SK-N-SH (cell line): ENCODE data around the gene EIF6. TPM values are rescaled to one million over a fixed set of nuclear protein-coding genes. Genes with fewer than 3 reads are reported as not detected.
A peak's percentile ranks its signal among the peaks of the same experiment; 100 is the strongest.

ENCODE experiments used
- CTCF ChIA-PET: fragments of 300-600, 350-600 bp; formaldehyde crosslinking; extraction: SDS; loops from one replicate; lab custom pipeline; 2021; lab: Yijun Ruan, JAX
- POLR2A ChIA-PET: fragments of 350-600 bp; sonication (Branson Sonifier 250); formaldehyde crosslinking; extraction: SDS; loops from one replicate; lab custom pipeline; 2020; ENCODE audit warnings: antibody characterized with exemption, inconsistent platforms; lab: Yijun Ruan, JAX
- DNase-seq: peaks from one replicate; pipeline ENCODE4 v3.0.0; 2012
- H2AFZ ChIP-seq: fragments of 200-600 bp; sonication (generic); 2 replicates; pipeline ENCODE4 v1.8.1; 2016; ENCODE audit warnings: antibody characterized with exemption, mild to moderate bottlenecking, low read depth
- H3F3A ChIP-seq: fragments of 200-600 bp; sonication (generic); replicated peaks from 2 replicates; pipeline ENCODE3; 2016; ENCODE audit warnings: antibody characterized with exemption, mild to moderate bottlenecking; ENCODE audit not compliant: insufficient read depth
- H3K27ac ChIP-seq, 2 experiments: fragments of 200-500 bp in 1 of 2; fragments of 200-600 bp in 1 of 2; sonication (Bioruptor generic) in 1 of 2; sonication (generic), shearing (Covaris generic) in 1 of 2; 2 replicates each; pipeline versions ENCODE4 v1.5.1 to v1.6.1; 2014 to 2016; ENCODE audit warnings: low read depth in 2 of 2, inconsistent platforms in 1 of 2, low read length in 1 of 2, mild to moderate bottlenecking in 1 of 2, mixed read lengths in 1 of 2
- H3K27me3 ChIP-seq: fragments of 200-600 bp; sonication (generic), shearing (Covaris generic); 2 replicates; pipeline ENCODE4 v1.6.1; 2016; ENCODE audit warnings: mixed run types; ENCODE audit not compliant: insufficient read depth
- H3K36me3 ChIP-seq, 2 experiments: fragments of 200-500 bp in 1 of 2; fragments of 200-600 bp in 1 of 2; sonication (Bioruptor generic) in 1 of 2; sonication (generic) in 1 of 2; replicated peaks in 1 of 2; 2 replicates each; pipeline versions ENCODE3 to v1.5.1; 2014 to 2016; ENCODE audit warnings: low read length in 1 of 2, mild to moderate bottlenecking in 1 of 2; ENCODE audit not compliant: insufficient read depth in 2 of 2, control insufficient read depth in 1 of 2
- H3K4me1 ChIP-seq, 2 experiments: fragments of 200-500 bp in 1 of 2; fragments of 200-600 bp in 1 of 2; sonication (Bioruptor generic) in 1 of 2; sonication (generic), shearing (Covaris generic) in 1 of 2; 2 replicates each; pipeline versions ENCODE4 v1.5.1 to v1.6.1; 2014 to 2016; ENCODE audit warnings: low read depth in 1 of 2, low read length in 1 of 2, mixed run types in 1 of 2; ENCODE audit not compliant: insufficient read depth in 2 of 2, control insufficient read depth in 1 of 2
- H3K4me2 ChIP-seq: fragments of 200-600 bp; sonication (generic), shearing (Covaris generic); 2 replicates; pipeline ENCODE4 v1.6.1; 2017; ENCODE audit warnings: mixed run types
- H3K4me3 ChIP-seq, 2 experiments: fragments of 200-500 bp in 1 of 2; fragments of 200-600 bp in 1 of 2; sonication (Bioruptor generic) in 1 of 2; sonication (generic), shearing (Covaris generic) in 1 of 2; 2 replicates each; pipeline versions ENCODE4 v1.5.1 to v1.8.1; 2014 to 2016; ENCODE audit warnings: low read depth in 2 of 2, inconsistent platforms in 1 of 2, low read length in 1 of 2, mild to moderate bottlenecking in 1 of 2, mixed read lengths in 1 of 2, moderate library complexity in 1 of 2
- H3K79me2 ChIP-seq: fragments of 200-600 bp; sonication (generic); 2 replicates; pipeline ENCODE4 v1.8.1; 2017; ENCODE audit warnings: mild to moderate bottlenecking; ENCODE audit not compliant: insufficient read depth
- H3K9ac ChIP-seq: fragments of 200-600 bp; sonication (generic); 2 replicates; pipeline ENCODE4 v1.6.1; 2017; ENCODE audit warnings: mixed run types
- H3K9me2 ChIP-seq: fragments of 200-600 bp; sonication (generic); 2 replicates; pipeline ENCODE4 v1.6.1; 2017; ENCODE audit warnings: mixed run types
- H3K9me3 ChIP-seq: fragments of 200-600 bp; sonication (generic); 2 replicates; pipeline ENCODE4 v1.6.1; 2017; ENCODE audit warnings: mixed run types, mild to moderate bottlenecking, moderate library complexity
- H4K20me1 ChIP-seq: fragments of 200-600 bp; sonication (generic); 2 replicates; pipeline ENCODE4 v1.6.1; 2017; ENCODE audit warnings: mild to moderate bottlenecking, mixed run types; ENCODE audit not compliant: insufficient read depth
- EZH2phosphoT487 ChIP-seq: fragments of 200-600 bp; sonication (generic); IDR thresholded peaks from 2 replicates; pipeline ENCODE4 v1.6.1; 2017; ENCODE audit warnings: low read depth, mixed run types, mild to moderate bottlenecking, antibody characterized with exemption, moderate library complexity, borderline replicate concordance
- FOSL2 ChIP-seq: IDR thresholded peaks from 2 replicates; pipeline ENCODE4 v1.4.0; 2012; ENCODE audit warnings: low read depth, mild to moderate bottlenecking, moderate library complexity, borderline replicate concordance
- FOXM1 ChIP-seq: IDR thresholded peaks from 2 replicates; pipeline ENCODE4 v1.4.0; 2012; ENCODE audit warnings: low read depth, mild to moderate bottlenecking
- GABPA ChIP-seq: IDR thresholded peaks from 2 replicates; pipeline ENCODE4 v1.4.0; 2012; ENCODE audit warnings: low read depth, mild to moderate bottlenecking
- MEF2A ChIP-seq: IDR thresholded peaks from 2 replicates; pipeline ENCODE4 v1.4.0; 2012; ENCODE audit warnings: low read depth, borderline replicate concordance
- MXI1 ChIP-seq: IDR thresholded peaks from 2 replicates; pipeline ENCODE4 v1.6.1; 2012; ENCODE audit warnings: mild to moderate bottlenecking, low read depth, low read length, improper control_type of control experiment
- POLR2AphosphoS5 ChIP-seq: IDR thresholded peaks from 2 replicates; pipeline ENCODE4 v1.6.1; 2012; ENCODE audit warnings: low read depth, low read length
- RAD21 ChIP-seq: IDR thresholded peaks from 2 replicates; pipeline ENCODE4 v1.6.1; 2012; ENCODE audit warnings: mild to moderate bottlenecking, low read length
- RCOR1 ChIP-seq: fragments of 150-350 bp; IDR thresholded peaks from 2 replicates; pipeline ENCODE4 v1.6.1; 2017; ENCODE audit warnings: antibody characterized with exemption, low read length
- RXRA ChIP-seq: IDR thresholded peaks from 2 replicates; pipeline ENCODE4 v1.4.0; 2012; ENCODE audit warnings: low read depth, mild to moderate bottlenecking, borderline replicate concordance
- SIN3A ChIP-seq: IDR thresholded peaks from 2 replicates; pipeline ENCODE4 v1.6.1; 2012; ENCODE audit warnings: low read depth, mild to moderate bottlenecking, low read length, moderate library complexity, borderline replicate concordance
- TCF12 ChIP-seq: IDR thresholded peaks from 2 replicates; pipeline ENCODE4 v1.4.0; 2012
- TEAD4 ChIP-seq: IDR thresholded peaks from 2 replicates; pipeline ENCODE4 v1.4.0; 2012; ENCODE audit warnings: mild to moderate bottlenecking, borderline replicate concordance; ENCODE audit not compliant: insufficient read depth
- WGBS: methylation state at CpG from one replicate; pipeline ENCODE4 v1.1.6; 2017; ENCODE audit warnings: low lambda C conversion rate; 5-methylcytosine and 5-hydroxymethylcytosine counted together
- polyA plus RNA-seq, 3 experiments: library from polyadenylated mRNA; depleted of rRNA; stranded (reverse); fragments of >200 nt; gene quantifications; 2 replicates each; pipeline ENCODE4 v1.2.3, GENCODE V29; 2012
- TF ChIP-seq, protein P1 (sequence below): fragments of 150-350 bp; IDR thresholded peaks from 2 replicates; pipeline ENCODE4 v1.6.1; 2016; ENCODE audit warnings: mild to moderate bottlenecking, low read depth, low read length
- TF ChIP-seq, protein P2 (sequence below): IDR thresholded peaks from 2 replicates; pipeline ENCODE4 v1.4.0; 2012; ENCODE audit warnings: low read depth, borderline replicate concordance
- TF ChIP-seq, protein P3 (sequence below): IDR thresholded peaks from 2 replicates; pipeline ENCODE4; 2012

The EIF6 gene
- polyA plus RNA-seq, 1 of the 3 experiments (the other 2 are of a cell fraction): 356 TPM

DNA sequence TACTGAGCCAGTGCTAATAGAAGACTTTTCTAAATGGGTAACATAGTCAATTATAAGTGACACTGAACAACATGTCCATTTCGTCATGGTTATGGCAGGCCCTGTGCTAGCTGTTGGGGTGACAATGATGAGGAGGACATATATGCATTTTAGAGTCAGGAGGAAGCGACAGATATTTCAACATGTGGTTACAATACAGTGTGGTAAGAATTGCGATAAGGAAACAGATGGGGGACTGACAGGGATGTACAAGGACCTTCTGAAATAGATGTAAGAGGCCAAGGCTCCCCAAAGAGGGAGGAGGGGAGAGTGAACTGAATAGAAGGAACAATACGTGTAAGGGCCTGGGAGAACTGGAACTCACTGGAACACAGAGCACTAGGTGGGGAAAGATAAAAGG lies 46.4 kb downstream of the EIF6 start:
- no peak for TF ChIP-seq TEAD4
- TF ChIP-seq, protein P1, sequence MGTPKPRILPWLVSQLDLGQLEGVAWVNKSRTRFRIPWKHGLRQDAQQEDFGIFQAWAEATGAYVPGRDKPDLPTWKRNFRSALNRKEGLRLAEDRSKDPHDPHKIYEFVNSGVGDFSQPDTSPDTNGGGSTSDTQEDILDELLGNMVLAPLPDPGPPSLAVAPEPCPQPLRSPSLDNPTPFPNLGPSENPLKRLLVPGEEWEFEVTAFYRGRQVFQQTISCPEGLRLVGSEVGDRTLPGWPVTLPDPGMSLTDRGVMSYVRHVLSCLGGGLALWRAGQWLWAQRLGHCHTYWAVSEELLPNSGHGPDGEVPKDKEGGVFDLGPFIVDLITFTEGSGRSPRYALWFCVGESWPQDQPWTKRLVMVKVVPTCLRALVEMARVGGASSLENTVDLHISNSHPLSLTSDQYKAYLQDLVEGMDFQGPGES: no peak
- no peak for TF ChIP-seq GABPA
- no peak for TF ChIP-seq MEF2A
- TF ChIP-seq EZH2phosphoT487: no peak

DNA sequence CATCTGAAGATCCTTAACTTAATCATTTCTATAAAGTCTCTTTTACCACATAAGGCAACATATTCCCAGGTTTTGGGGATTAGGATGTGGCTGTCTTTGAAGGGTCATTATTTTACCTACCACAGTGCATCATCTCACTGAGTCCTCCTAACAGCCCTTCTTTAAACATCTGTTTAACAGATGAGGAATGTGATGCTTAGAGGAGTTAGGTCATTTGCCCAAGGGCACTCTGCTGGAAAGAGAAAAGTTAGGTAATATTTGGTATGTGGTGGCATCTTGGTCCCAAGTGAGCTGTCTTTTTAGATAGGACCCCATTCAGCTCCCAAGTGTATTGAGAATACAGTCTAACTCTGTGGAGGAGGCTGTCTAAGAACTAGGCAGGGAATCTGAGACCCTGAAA lies 47.1 kb downstream of the EIF6 start:
- H3K4me2 ChIP-seq: no peak overlapping the region

More for the DNA sequence above, 46.4 kb downstream of the EIF6 start:
- no peak overlapping the region for H3K9ac ChIP-seq
- POLR2A ChIA-PET: no interaction called here
- H4K20me1 ChIP-seq: no peaks in the 10 kb centered on the region
- no peak overlapping the region for H3K27ac ChIP-seq
- H3F3A ChIP-seq: no peaks in the 10 kb centered on the region
- DNase-seq: no peak
- H3K4me3 ChIP-seq: no peak overlapping the region
- CTCF ChIA-PET: interaction anchor here (0.9 to 1.0 kb wide), 2 partner anchors 28 to 142 kb away, joined by 3 to 4 read pairs; no protein-coding TSS in a partner anchor
- H3K36me3 ChIP-seq: no peaks in the 10 kb centered on the region
- no peaks in the 10 kb centered on the region for H3K27me3 ChIP-seq
- H2AFZ ChIP-seq: no peak overlapping the region
- no peaks in the 10 kb centered on the region for H3K79me2 ChIP-seq
- H3K4me2 ChIP-seq: no peak overlapping the region
- WGBS: 88% methylated on average over 4 of the region's 4 CpGs
- H3K9me2 ChIP-seq: no peaks in the 10 kb centered on the region
- no peaks in the 10 kb centered on the region for H3K9me3 ChIP-seq
- H3K4me1 ChIP-seq: no peaks in the 10 kb centered on the region; a peak in 1 of 4 replicates

DNA sequence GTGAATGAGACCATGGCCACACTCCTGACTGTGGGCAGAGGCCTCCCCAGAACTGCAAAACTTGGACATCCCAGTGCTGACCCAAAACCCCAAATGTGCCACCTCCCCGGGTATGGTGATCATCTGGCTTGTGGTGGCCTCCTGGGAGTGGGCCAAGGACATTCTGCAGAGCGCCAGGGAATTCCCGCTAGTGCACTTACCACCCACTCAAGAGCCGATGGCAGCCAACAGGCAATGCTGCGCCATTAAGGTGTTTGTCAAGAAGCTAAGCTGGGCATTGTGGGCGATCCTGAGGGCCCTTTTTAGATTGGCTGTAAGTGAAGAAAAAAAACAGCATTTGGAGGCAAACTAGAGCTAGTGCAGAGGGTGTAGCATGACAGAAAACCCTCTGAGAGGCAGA lies 48.7 kb downstream of the EIF6 start:
- H3K4me2 ChIP-seq: no peak overlapping the region
- ChIA-PET CTCF (no interaction called here), POLR2A (no interaction called here)
- no peaks in the 10 kb centered on the region for H3K36me3 ChIP-seq
- WGBS: 95% methylated on average over 5 of the region's 6 CpGs
- no peak for DNase-seq
- H3K9me2 ChIP-seq: no peaks in the 10 kb centered on the region
- no peaks in the 10 kb centered on the region for H3K27me3 ChIP-seq
- no peak overlapping the region for H3K4me3 ChIP-seq
- H3F3A ChIP-seq: peaks cover 17% of the 10 kb centered on the region
- H3K9ac ChIP-seq: no peak overlapping the region
- no peaks in the 10 kb centered on the region for H3K9me3 ChIP-seq
- H2AFZ ChIP-seq: no peak overlapping the region
- H3K79me2 ChIP-seq: no peaks in the 10 kb centered on the region
- H3K4me1 ChIP-seq: peaks cover 0 to 9% of the 10 kb centered on the region in 2 experiments; a peak in 2 of 4 replicates
- H4K20me1 ChIP-seq: no peaks in the 10 kb centered on the region
- H3K27ac ChIP-seq: no peak overlapping the region
- no peak for TF ChIP-seq SIN3A
- TF ChIP-seq, protein P2, sequence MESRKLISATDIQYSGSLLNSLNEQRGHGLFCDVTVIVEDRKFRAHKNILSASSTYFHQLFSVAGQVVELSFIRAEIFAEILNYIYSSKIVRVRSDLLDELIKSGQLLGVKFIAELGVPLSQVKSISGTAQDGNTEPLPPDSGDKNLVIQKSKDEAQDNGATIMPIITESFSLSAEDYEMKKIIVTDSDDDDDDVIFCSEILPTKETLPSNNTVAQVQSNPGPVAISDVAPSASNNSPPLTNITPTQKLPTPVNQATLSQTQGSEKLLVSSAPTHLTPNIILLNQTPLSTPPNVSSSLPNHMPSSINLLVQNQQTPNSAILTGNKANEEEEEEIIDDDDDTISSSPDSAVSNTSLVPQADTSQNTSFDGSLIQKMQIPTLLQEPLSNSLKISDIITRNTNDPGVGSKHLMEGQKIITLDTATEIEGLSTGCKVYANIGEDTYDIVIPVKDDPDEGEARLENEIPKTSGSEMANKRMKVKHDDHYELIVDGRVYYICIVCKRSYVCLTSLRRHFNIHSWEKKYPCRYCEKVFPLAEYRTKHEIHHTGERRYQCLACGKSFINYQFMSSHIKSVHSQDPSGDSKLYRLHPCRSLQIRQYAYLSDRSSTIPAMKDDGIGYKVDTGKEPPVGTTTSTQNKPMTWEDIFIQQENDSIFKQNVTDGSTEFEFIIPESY: no peak
- TF ChIP-seq MEF2A: no peak
- no peak for TF ChIP-seq TEAD4
- no peak for TF ChIP-seq FOSL2
- no peak for TF ChIP-seq RAD21
- TF ChIP-seq FOXM1: no peak
- TF ChIP-seq RXRA: no peak
- TF ChIP-seq, protein P3, sequence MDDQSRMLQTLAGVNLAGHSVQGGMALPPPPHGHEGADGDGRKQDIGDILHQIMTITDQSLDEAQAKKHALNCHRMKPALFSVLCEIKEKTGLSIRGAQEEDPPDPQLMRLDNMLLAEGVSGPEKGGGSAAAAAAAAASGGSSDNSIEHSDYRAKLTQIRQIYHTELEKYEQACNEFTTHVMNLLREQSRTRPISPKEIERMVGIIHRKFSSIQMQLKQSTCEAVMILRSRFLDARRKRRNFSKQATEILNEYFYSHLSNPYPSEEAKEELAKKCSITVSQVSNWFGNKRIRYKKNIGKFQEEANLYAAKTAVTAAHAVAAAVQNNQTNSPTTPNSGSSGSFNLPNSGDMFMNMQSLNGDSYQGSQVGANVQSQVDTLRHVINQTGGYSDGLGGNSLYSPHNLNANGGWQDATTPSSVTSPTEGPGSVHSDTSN: no peak
- no peak for TF ChIP-seq RCOR1
- no peak for TF ChIP-seq EZH2phosphoT487
- TF ChIP-seq MXI1: no peak
- no peak for TF ChIP-seq POLR2AphosphoS5
- TF ChIP-seq, protein P1: no peak

More for the DNA sequence above, 47.1 kb downstream of the EIF6 start:
- Histone ChIP-seq H3K4me1 (peaks cover 0 to 4% of the 10 kb centered on the region in 2 experiments; a peak in 2 of 4 replicates), H4K20me1 (no peaks in the 10 kb centered on the region), H2AFZ (no peak overlapping the region), H3K9me3 (no peaks in the 10 kb centered on the region), H3K27ac (no peak overlapping the region), H3K9ac (no peak overlapping the region), H3K9me2 (no peaks in the 10 kb centered on the region), H3K4me3 (no peak overlapping the region), H3F3A (peaks cover 5% of the 10 kb centered on the region), H3K79me2 (no peaks in the 10 kb centered on the region), H3K36me3 (no peaks in the 10 kb centered on the region), H3K27me3 (no peaks in the 10 kb centered on the region)
- TF ChIP-seq TCF12 (0 out of 2 replicates have a peak, but pooled peaks have one; percentile 5), TEAD4 (no peak)
- DNase-seq: no peak
- CTCF ChIA-PET: interaction anchor here (0.9 kb wide), 1 partner anchor 27 kb away, joined by 4 read pairs; no protein-coding TSS in a partner anchor
- POLR2A ChIA-PET: no interaction called here
